GM12878 (cell line): ENCODE data around the gene SLC30A4. TPM values are rescaled to one million over a fixed set of nuclear protein-coding genes. Genes with fewer than 3 reads are reported as not detected.

Experiments used
- CHD4 ChIP-seq: fragments of 200-600 bp; sonication (generic); IDR thresholded peaks from 2 replicates; pipeline ENCODE4 v1.6.1; 2016; ENCODE audit warnings: mild to moderate bottlenecking
- CREM ChIP-seq: IDR thresholded peaks from 2 replicates; pipeline ENCODE4 v1.6.1; 2014; ENCODE audit warnings: antibody characterized with exemption, low read depth
- E4F1 ChIP-seq: fragments of 450-650 bp; IDR thresholded peaks from 2 replicates; pipeline ENCODE4 v1.6.1; 2018; ENCODE audit warnings: borderline replicate concordance, mild to moderate bottlenecking; ENCODE audit not compliant: partially characterized antibody
- EED ChIP-seq: sonication (generic); IDR thresholded peaks from 2 replicates; pipeline ENCODE4 v1.6.1; 2016; ENCODE audit warnings: antibody characterized with exemption, low read depth
- ESRRA ChIP-seq: IDR thresholded peaks from 2 replicates; pipeline ENCODE4 v1.6.1; 2012; ENCODE audit warnings: mild to moderate bottlenecking, low read length, improper control_type of control experiment
- ETV6 ChIP-seq, 2 experiments: fragments of 450-650 bp in 1 of 2; IDR thresholded peaks in 1 of 2; conservative IDR thresholded peaks in 1 of 2; 2 replicates each; pipeline ENCODE4 v1.6.1; 2014; ENCODE audit warnings: antibody characterized with exemption in 1 of 2, borderline replicate concordance in 1 of 2, low read depth in 1 of 2, mild to moderate bottlenecking in 1 of 2, moderate library complexity in 1 of 2
- MTA3 ChIP-seq: IDR thresholded peaks from 2 replicates; pipeline ENCODE4 v1.6.1; 2012; ENCODE audit warnings: low read length, inconsistent platforms, borderline replicate concordance
- NFYB ChIP-seq: IDR thresholded peaks from 2 replicates; pipeline ENCODE4 v1.6.1; 2011; ENCODE audit warnings: low read depth, mild to moderate bottlenecking, low read length, improper control_type of control experiment, moderate library complexity; ENCODE audit not compliant: insufficient read depth
- SMARCA5 ChIP-seq: fragments of 450-650 bp; IDR thresholded peaks from 2 replicates; pipeline ENCODE4 v1.6.1; 2017; ENCODE audit warnings: mild to moderate bottlenecking
- STAT1 ChIP-seq: fragments of 450-650 bp; conservative IDR thresholded peaks from 2 replicates; pipeline ENCODE4 v1.6.1; 2014; ENCODE audit warnings: antibody characterized with exemption, mild to moderate bottlenecking
- TCF7 ChIP-seq: IDR thresholded peaks from 2 replicates; pipeline ENCODE4 v1.6.1; 2014; ENCODE audit warnings: antibody characterized with exemption, borderline replicate concordance
- YY1 ChIP-seq: IDR thresholded peaks from 2 replicates; pipeline ENCODE4 v1.6.1; 2011; ENCODE audit warnings: low read depth, mild to moderate bottlenecking, low read length
- ZBTB11 ChIP-seq: fragments of 450-650 bp; formaldehyde crosslinking; IDR thresholded peaks from 2 replicates; pipeline ENCODE4 v1.5.0; 2022; ENCODE audit warnings: mild to moderate bottlenecking, missing genetic modification characterization
- ZBTB40 ChIP-seq: fragments of 450-650 bp; IDR thresholded peaks from 2 replicates; pipeline ENCODE4 v1.6.1; 2016; ENCODE audit warnings: mild to moderate bottlenecking, moderate library complexity, borderline replicate concordance
- ZNF274 ChIP-seq: IDR thresholded peaks from one replicate; pipeline ENCODE4 v1.8.0; 2011; ENCODE audit not compliant: insufficient read length, insufficient read depth
- ZNF622 ChIP-seq: fragments of 450-650 bp; IDR thresholded peaks from 2 replicates; pipeline ENCODE4 v1.6.1; 2017; ENCODE audit warnings: mild to moderate bottlenecking, inconsistent platforms
- ZZZ3 ChIP-seq: IDR thresholded peaks from 2 replicates; pipeline ENCODE4 v1.6.1; 2011; ENCODE audit warnings: low read depth; ENCODE audit not compliant: control insufficient read depth, insufficient read length
- polyA plus RNA-seq, 11 experiments: library from polyadenylated mRNA; depleted of rRNA in 4 of 11; unstranded in 6 of 11; stranded (reverse) in 5 of 11; fragments of >200 nt; fragmentation: Nextera tagmentation in 4 of 11; fragmentation: Illumina TruSeq in 1 of 11; extraction: Ambion mirVana in 4 of 11; extraction: Trizol in 1 of 11; gene quantifications; 1 replicate in 1 of 11; 2 replicates in 10 of 11; pipeline versions ENCODE4 v1.2.1 to v1.2.3, GENCODE V29; 2011 to 2016; ENCODE audit warnings: inconsistent platforms in 2 of 11, missing spikeins in 2 of 11, low read depth in 1 of 11
- total RNA-seq, 4 experiments: library from RNA; depleted of rRNA in 3 of 4; stranded (reverse); fragments of >200 nt in 3 of 4; fragmentation: Illumina TruSeq in 1 of 4; extraction: Trizol in 1 of 4; gene quantifications; 2 replicates each; pipeline versions ENCODE4 v1.2.1 to v1.2.3, GENCODE V29; 2013 to 2021
- TF ChIP-seq, protein P1 (sequence below): IDR thresholded peaks from 2 replicates; pipeline ENCODE4 v1.6.1; 2011; ENCODE audit warnings: borderline replicate concordance, low read depth, mild to moderate bottlenecking, moderate library complexity, mixed read lengths, low read length; ENCODE audit not compliant: insufficient read depth; ENCODE audit errors: extremely low read length

SLC30A4 gene
- total and polyA plus RNA-seq, 10 of the 15 experiments (the other 5 are each of a cell fraction or from before 2014, with no cell fraction given): 0.05 to 0.31 (median 0.20) TPM

GRCh38 chr15:45429941-45430792 lies 92.4 kb downstream of the SLC30A4 start (continued):
- TF ChIP-seq ZNF622: no peak
- no peak for TF ChIP-seq ZNF274
- peak; percentile 82 for TF ChIP-seq YY1
- TF ChIP-seq CREM: 0 out of 2 replicates have a peak, but pooled peaks have one; percentile 36
- no peak for TF ChIP-seq ZBTB40
- TF ChIP-seq ZBTB11 (CRISPR knock-in tag): no peak
- TF ChIP-seq SMARCA5: peak; percentile 94
- no peak for TF ChIP-seq CHD4
- TF ChIP-seq, protein P1, sequence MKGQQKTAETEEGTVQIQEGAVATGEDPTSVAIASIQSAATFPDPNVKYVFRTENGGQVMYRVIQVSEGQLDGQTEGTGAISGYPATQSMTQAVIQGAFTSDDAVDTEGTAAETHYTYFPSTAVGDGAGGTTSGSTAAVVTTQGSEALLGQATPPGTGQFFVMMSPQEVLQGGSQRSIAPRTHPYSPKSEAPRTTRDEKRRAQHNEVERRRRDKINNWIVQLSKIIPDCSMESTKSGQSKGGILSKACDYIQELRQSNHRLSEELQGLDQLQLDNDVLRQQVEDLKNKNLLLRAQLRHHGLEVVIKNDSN: no peak
- TF ChIP-seq ZZZ3: no peak
- no peak for TF ChIP-seq EED
- TF ChIP-seq ESRRA: no peak
- no peak for TF ChIP-seq TCF7
- no peak for TF ChIP-seq ETV6 (conservative IDR thresholded peaks at IDR 0.05 in 1 of 2, IDR thresholded peaks at IDR 0.05 in 1 of 2; ENCODE audit: borderline replicate concordance in 1 of 2, low read depth in 1 of 2)
- TF ChIP-seq STAT1: no peak
- no peak for TF ChIP-seq NFYB
- no peak for TF ChIP-seq E4F1
- TF ChIP-seq MTA3: no peak
